SK-N-SH treated with all-trans-retinoic acid at 6 μM for 48 hours (cell line): ENCODE data around the gene AK3.

ENCODE experiments used
- ARNTL ChIP-seq: fragments of 450-650 bp; formaldehyde crosslinking; IDR thresholded peaks from 2 replicates; pipeline ENCODE4 v1.5.0; 2020; ENCODE audit warnings: low read depth, mild to moderate bottlenecking, moderate library complexity, borderline replicate concordance
- PPARA ChIP-seq: fragments of 250-450 bp; sonication (Bioruptor Pico); IDR thresholded peaks from 2 replicates; pipeline ENCODE4 v1.5.0; 2020; ENCODE audit warnings: mild to moderate bottlenecking, borderline replicate concordance
- RARB ChIP-seq: fragments of 250-450 bp; sonication (Bioruptor Pico); IDR thresholded peaks from 2 replicates; pipeline ENCODE4 v1.8.0; 2021; ENCODE audit warnings: mild to moderate bottlenecking, moderate library complexity

DNA sequence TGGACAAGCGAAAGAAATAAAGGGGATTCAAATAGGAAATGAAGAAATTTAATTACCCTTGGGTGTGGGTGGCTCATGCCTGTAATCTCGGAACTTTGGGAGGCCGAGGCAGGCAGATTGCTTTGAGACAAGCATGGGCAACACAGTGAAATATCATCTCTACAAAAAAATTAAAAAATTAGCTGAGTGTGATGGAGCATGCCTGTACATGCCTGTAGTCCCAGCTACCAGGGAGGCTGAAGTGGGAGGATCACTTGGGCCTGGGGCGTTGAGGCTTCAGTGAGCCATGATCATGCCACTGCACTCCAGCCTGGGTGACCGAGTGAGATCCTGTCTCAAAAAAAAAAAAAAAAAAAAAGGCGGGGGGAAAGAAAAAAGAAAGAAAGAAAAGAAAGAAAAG is 47.7 kb upstream of the AK3 start:
- TF ChIP-seq PPARA (CRISPR knock-in tag) = no peak
- TF ChIP-seq ARNTL (CRISPR knock-in tag) = no peak
- TF ChIP-seq RARB (CRISPR knock-in tag) = no peak
